ENCODE data around the gene RANBP1. TPM values are rescaled to one million over a fixed set of nuclear protein-coding genes. Genes with fewer than 3 reads are reported as not detected.

Gene RANBP1
- total RNA-seq, 1 experiment from 2014 or later, result 522 TPM

GRCh38 chr22:20133930-20134549 is 18.1 kb downstream of the RANBP1 start:
- Histone ChIP-seq H2BK5ac (ENCODE audit: insufficient read length, low read length) (no peak overlapping the region), H3K23me2 (ENCODE audit: insufficient read length, low read depth, low read length, poor library complexity, severe bottlenecking) (peaks cover 4% of the 10 kb centered on the region), H2BK120ac (ENCODE audit: low read depth, low read length, poor library complexity, severe bottlenecking) (no peak overlapping the region), H4K91ac (ENCODE audit: insufficient read length, low read depth, low read length) (no peak overlapping the region), H3K18ac (ENCODE audit: insufficient read length, low read depth, low read length) (no peak overlapping the region), H2AFZ (ENCODE audit: low read length) (no peak overlapping the region), H4K8ac (replicated peaks; ENCODE audit: insufficient read length, low read depth, low read length) (no peak overlapping the region), H3K79me2 (ENCODE audit: insufficient read depth, low read length) (no peaks in the 10 kb centered on the region; the same call in 1 of the 2 replicates), H2AK5ac (ENCODE audit: insufficient read length, low read length) (no peak overlapping the region), H3K23ac (ENCODE audit: insufficient read length, low read depth, low read length) (no peak overlapping the region), H3T11ph (ENCODE audit: low read length) (no peak overlapping the region), H2BK20ac (ENCODE audit: low read depth, low read length, poor library complexity, severe bottlenecking) (no peak overlapping the region), H4K20me1 (ENCODE audit: control insufficient read depth, insufficient read depth, insufficient read length) (peaks cover 5% of the 10 kb centered on the region), H3K14ac (ENCODE audit: insufficient read depth, low read length) (no peak overlapping the region), H3K4me2 (ENCODE audit: insufficient read depth, insufficient read length, low read length) (no peak overlapping the region), H3K79me1 (ENCODE audit: insufficient read depth, low read depth, low read length, poor library complexity, severe bottlenecking) (no peaks in the 10 kb centered on the region), H3K27me3 (ENCODE audit: insufficient read depth, low read length) (no peaks in the 10 kb centered on the region), H3K9me3 (ENCODE audit: control insufficient read depth, low read depth, low read length) (no peaks in the 10 kb centered on the region), H3K4me1 (ENCODE audit: insufficient read depth, low read length) (no peaks in the 10 kb centered on the region), H3K4ac (ENCODE audit: low read depth, low read length) (no peak overlapping the region), H3K9ac (ENCODE audit: extremely low read depth, insufficient read length, low read length) (no peak overlapping the region), H3K27ac (ENCODE audit: insufficient read length, low read depth, low read length) (no peak overlapping the region), H4K5ac (ENCODE audit: insufficient read length, low read depth, low read length) (no peak overlapping the region), H3K56ac (ENCODE audit: insufficient read length, low read depth, low read length) (no peak overlapping the region), H2BK12ac (ENCODE audit: insufficient read length, low read depth, low read length) (no peak overlapping the region), H2BK15ac (ENCODE audit: low read depth, low read length) (no peak overlapping the region)
- no peak for TF ChIP-seq CTCF (conservative IDR thresholded peaks at IDR 0.05)
- no peak overlapping the region for H3K27ac Mint-ChIP-seq
- no CpG with 5 or more reads among the region's 12 CpGs for WGBS (ENCODE audit: extremely low coverage, insufficient read length, low lambda C conversion rate)
- no peaks in the 10 kb centered on the region for H3K9me3 Mint-ChIP-seq
- no peaks in the 10 kb centered on the region for H3K36me3 Mint-ChIP-seq (ENCODE audit: insufficient read depth in 1 of 3, low read depth in 3 of 3)
- DNase-seq, result no peak
- peaks cover 2 to 6% of the 10 kb centered on the region in 2 experiments; a peak in 2 of 4 replicates for H3K4me1 Mint-ChIP-seq
- H3K27me3 Mint-ChIP-seq (ENCODE audit: low read depth), result no peaks in the 10 kb centered on the region; the same call in 1 of the 2 replicates
- peak overlapping the region; percentile 48 to 68; a peak in 4 of 5 replicates for H3K4me3 Mint-ChIP-seq

All from H9 (cell line).